ENCODE results near the gene FGFR1OP2. TPM values are rescaled to one million over a fixed set of nuclear protein-coding genes. Genes with fewer than 3 reads are reported as not detected.

FGFR1OP2 gene
- polyA plus RNA-seq, 2 donors = 17.8 to 20.2 TPM

Other genes starting within 250 kb of the FGFR1OP2 start
- 1 to 10 TPM; 4.8 to 5.7 TPM for gene ITPR2, start 105.3 kb upstream of the FGFR1OP2 start, polyA plus RNA-seq
- gene INTS13, start 489 bp upstream of the FGFR1OP2 start, polyA plus RNA-seq = 10 to 100 TPM; 17.0 to 33.0 TPM
- gene TM7SF3, start 75.9 kb downstream of the FGFR1OP2 start, polyA plus RNA-seq = 10 to 100 TPM; 15.9 to 43.3 TPM
- gene MED21, start 84.1 kb downstream of the FGFR1OP2 start, polyA plus RNA-seq = 10 to 100 TPM; 25.3 to 31.8 TPM
- gene C12orf71, start 144.1 kb downstream of the FGFR1OP2 start, polyA plus RNA-seq = not detected

All from esophagus (tissue), 2 donors.